HFF-Myc (cell line): Measurements from ENCODE around the gene BRICD5.
A peak's percentile ranks its signal among the peaks of the same experiment; 100 is the strongest.

ENCODE experiments used
- DNase-seq: peaks from one replicate; pipeline ENCODE4 v3.0.0-alpha.2; 2011; ENCODE audit warnings: low read depth; ENCODE audit errors: extremely low read depth
- H3K4me3 ChIP-seq: replicated peaks from 2 replicates; pipeline ENCODE4 v1.5.1; 2011; ENCODE audit warnings: low read depth, mild to moderate bottlenecking, control low read depth, low read length
- CTCF ChIP-seq: IDR thresholded peaks from 2 replicates; pipeline ENCODE4 v1.5.1; 2012; ENCODE audit warnings: mild to moderate bottlenecking, low read depth, low read length, control low read depth; ENCODE audit errors: missing control alignments

The BRICD5 gene

GRCh38 chr16:2226918-2227317 is 16.3 kb upstream of the BRICD5 start:
- TF ChIP-seq CTCF = no peak
- no peak overlapping the region for H3K4me3 ChIP-seq
- DNase-seq = no peak

- no peak for DNase-seq
- no peak for TF ChIP-seq CTCF
- no peak overlapping the region for H3K4me3 ChIP-seq
Measured at GRCh38 chr16:2226245-2226793, 15.7 kb upstream of the BRICD5 start.

GRCh38 chr16:2223942-2224486 is 13.4 kb upstream of the BRICD5 start:
- no peak for DNase-seq
- TF ChIP-seq CTCF = peak; percentile 21
- H3K4me3 ChIP-seq = peak overlapping the region; percentile 92

GRCh38 chr16:2223221-2223941 is 12.7 kb upstream of the BRICD5 start, which contains the start of gene E4F1:
Gene E4F1 (plus strand): TSS chr16:2223591. CDS start chr16:2223614, 23 bp downstream.
- peak; percentile 94 for DNase-seq
- no peak for TF ChIP-seq CTCF

GRCh38 chr16:2216330-2216729 is 5.7 kb upstream of the BRICD5 start:
- H3K4me3 ChIP-seq = no peak overlapping the region
- TF ChIP-seq CTCF = no peak
- DNase-seq = no peak

More at GRCh38 chr16:2223221-2223941, 12.7 kb upstream of the BRICD5 start, which contains the start of gene E4F1:
- H3K4me3 ChIP-seq = peak within 1 kb of the TSS; percentile 92

GRCh38 chr16:2214719-2214968 is 4.0 kb upstream of the BRICD5 start, which contains the start of gene PGP:
Gene PGP (minus strand): TSS chr16:2214840. CDS start chr16:2214777, 63 bp downstream.
- no peak for TF ChIP-seq CTCF
- H3K4me3 ChIP-seq = peak within 1 kb of the TSS; percentile 68
- DNase-seq = no peak
